ENCODE data around the gene LRRC45. TPM values are rescaled to one million over a fixed set of nuclear protein-coding genes. Genes with fewer than 3 reads are reported as not detected.

LRRC45 gene
- total and polyA plus RNA-seq, 9 of the 15 experiments (the other 6 are each of a cell fraction or from before 2014, with no cell fraction given) = 3.5 to 21.5 (median 11.2) TPM; not detected in 2

GRCh38 chr17:82065638-82066303, 42.7 kb downstream of the LRRC45 start, which contains the start of gene DUS1L (continued):
- TF ChIP-seq ZNF398 (CRISPR knock-in tag; IDR thresholded peaks at IDR 0.05) = no peak
- TF ChIP-seq HDAC6 (IDR thresholded peaks at IDR 0.05; ENCODE audit: low read depth, low read length) = no peak
- no peak for TF ChIP-seq TEAD2 (tag; IDR thresholded peaks at IDR 0.05)
- peak in 1 of 2 experiments; percentile 90; a peak in 1 of 4 replicates for TF ChIP-seq BCLAF1 (IDR thresholded peaks at IDR 0.05; ENCODE audit: borderline replicate concordance in 1 of 2, control insufficient read depth in 1 of 2, low read depth in 2 of 2, low read length in 1 of 2)
- peak; percentile 88 for TF ChIP-seq GMEB1 (CRISPR knock-in tag; IDR thresholded peaks at IDR 0.05)
- TF ChIP-seq ZNF146 (CRISPR knock-in tag; IDR thresholded peaks at IDR 0.05; ENCODE audit: unreplicated experiment) = no peak
- TF ChIP-seq SIRT6 (IDR thresholded peaks at IDR 0.05; ENCODE audit: low read depth, low read length) = no peak
- TF ChIP-seq TGIF2 (CRISPR knock-in tag; IDR thresholded peaks at IDR 0.05) = no peak
- no peak for TF ChIP-seq NFXL1 (CRISPR knock-in tag; IDR thresholded peaks at IDR 0.05)
- TF ChIP-seq ZNF133 (CRISPR knock-in tag; IDR thresholded peaks at IDR 0.05) = peak; percentile 10; the same call in 1 of the 2 replicates
- no peak for TF ChIP-seq HDAC3 (IDR thresholded peaks at IDR 0.05; ENCODE audit: borderline replicate concordance, partially characterized antibody)
- no peak for TF ChIP-seq MYNN (IDR thresholded peaks at IDR 0.05)
- no peak for TF ChIP-seq MYNN (CRISPR knock-in tag; IDR thresholded peaks at IDR 0.05)
- no peak for TF ChIP-seq STAT5A (IDR thresholded peaks at IDR 0.05; ENCODE audit: borderline replicate concordance, low read length)
- TF ChIP-seq KDM1A (IDR thresholded peaks at IDR 0.05) = no peak
- peak; percentile 36; the same call in 1 of the 2 replicates for TF ChIP-seq ELF1 (tag; IDR thresholded peaks at IDR 0.05)
- no peak for TF ChIP-seq ELK1 (CRISPR knock-in tag; IDR thresholded peaks at IDR 0.05)
- TF ChIP-seq TCF15 (CRISPR knock-in tag; IDR thresholded peaks at IDR 0.05) = no peak
- TF ChIP-seq POU5F1 (IDR thresholded peaks at IDR 0.05; ENCODE audit: borderline replicate concordance, low read depth, low read length, partially characterized antibody) = no peak
- 0 out of 2 replicates have a peak, but pooled peaks have one; percentile 56 for TF ChIP-seq ELF4 (CRISPR knock-in tag; IDR thresholded peaks at IDR 0.05)
